IPS DF 4.7 (cell line): ENCODE measurements around the gene TRIM31.
"Not testable (repeated sequence)": the region's sequence is repeated elsewhere in the genome, so short reads cannot be mapped to it uniquely, and the experiment has no call there.

Source experiments
- DNase-seq: peaks from one replicate; pipeline ENCODE4 v3.0.0-alpha.2; 2013; ENCODE audit warnings: low spot score; ENCODE audit errors: extremely low read depth

TRIM31 gene

GRCh38 chr6:30118691-30119090, 5.8 kb upstream of the TRIM31 start:
- DNase-seq, result not testable (repeated sequence)

GRCh38 chr6:30116724-30117123, 3.8 kb upstream of the TRIM31 start:
- DNase-seq, result no peak

DNA sequence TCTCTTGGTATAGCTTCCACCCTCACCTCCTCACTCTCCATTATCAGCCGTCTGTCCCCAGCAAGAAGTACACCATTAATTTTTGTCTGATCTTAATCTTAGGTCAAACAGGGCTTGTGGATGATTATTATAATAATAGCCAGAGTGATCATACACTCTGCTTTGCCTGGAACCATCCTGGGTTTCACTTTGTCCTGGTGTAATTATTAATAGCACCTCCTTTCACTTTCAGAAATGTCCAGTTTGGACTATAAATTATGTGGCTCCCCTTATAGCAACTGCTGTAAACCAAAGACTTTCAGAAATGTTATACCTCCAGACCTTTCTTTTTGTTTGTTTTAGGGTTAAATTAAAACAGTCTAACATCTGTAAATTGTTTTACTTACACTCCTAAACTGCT, 951 bp upstream of the TRIM31 start:
- no peak for DNase-seq

- DNase-seq, result no peak
Measured at GRCh38 chr6:30112402-30112994, 392 bp downstream of the TRIM31 start.

DNA sequence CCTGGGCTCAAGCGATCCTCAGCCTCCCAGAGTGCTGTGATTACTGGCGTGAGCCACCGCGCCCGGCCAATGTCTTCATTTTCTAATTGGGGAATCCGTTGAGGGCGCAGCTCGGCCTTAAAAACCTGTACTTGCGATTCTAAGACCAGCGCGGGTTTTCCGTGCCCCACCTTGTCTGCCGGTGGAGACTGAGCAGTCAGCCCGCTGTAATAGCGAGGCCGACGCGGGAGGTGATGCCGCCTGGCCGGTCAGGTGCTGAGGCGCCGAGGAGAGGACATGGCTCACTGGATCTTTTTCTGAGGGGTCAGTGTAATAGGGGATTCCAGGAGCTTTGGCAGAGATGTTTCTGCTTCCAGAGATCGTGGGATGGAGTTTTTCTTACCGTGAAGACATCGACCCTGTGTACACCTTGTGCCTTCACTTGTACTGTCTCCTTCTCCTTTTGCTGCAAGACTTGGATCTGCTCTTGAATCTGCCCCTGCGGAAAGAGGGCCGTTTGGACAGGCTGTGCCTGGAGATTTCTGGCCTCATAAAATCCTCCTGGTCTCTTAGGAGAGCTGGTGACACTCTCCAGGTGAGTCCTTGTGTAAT, 1.5 kb downstream of the TRIM31 start:
- no peak for DNase-seq

GRCh38 chr6:30104661-30105060, 8.2 kb downstream of the TRIM31 start:
- DNase-seq, result no peak

GRCh38 chr6:30103872-30104179, 9.1 kb downstream of the TRIM31 start:
- DNase-seq, result no peak

DNA sequence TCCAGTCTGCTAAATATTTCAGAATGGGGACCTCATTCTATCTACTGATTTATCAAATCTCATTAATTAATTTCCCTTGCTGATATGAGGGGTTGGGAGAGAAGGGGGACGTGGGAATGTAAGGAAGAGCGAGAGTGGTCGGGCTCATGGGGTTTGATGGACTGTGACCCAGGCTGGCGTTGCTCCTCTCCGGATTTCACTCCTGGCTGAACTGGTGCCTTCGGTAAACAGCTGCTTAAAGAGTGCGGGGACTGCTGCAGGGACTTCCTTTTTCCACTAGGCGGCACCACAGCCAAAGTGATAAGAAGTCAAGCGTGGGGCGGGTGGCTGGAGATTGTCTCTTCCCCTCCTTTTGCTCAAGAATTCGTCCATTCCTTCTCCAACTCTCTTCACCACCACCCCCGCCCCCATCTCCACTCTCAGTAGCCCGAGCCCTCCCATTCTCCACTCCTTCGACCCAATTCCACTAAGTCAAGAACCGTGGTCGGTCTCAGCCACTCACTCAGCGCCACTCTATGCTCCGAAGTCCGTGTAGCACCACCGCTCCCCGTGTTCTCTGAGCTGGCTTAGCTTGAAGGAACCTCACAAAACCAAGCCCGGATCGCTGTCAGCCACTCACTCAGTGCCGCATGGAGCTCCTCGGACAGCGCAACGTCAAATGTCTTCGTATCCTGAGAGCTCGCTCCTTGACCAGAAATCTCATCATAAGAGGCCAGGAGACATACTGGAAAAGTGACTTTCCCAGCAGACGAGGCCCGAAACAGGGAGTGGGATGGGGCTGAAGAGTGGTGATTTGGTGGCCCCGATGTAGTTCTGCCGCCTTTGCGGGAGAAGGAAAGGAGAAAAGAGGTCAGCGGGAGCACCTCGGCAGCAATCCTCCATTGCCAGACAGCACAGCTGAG, 9.7 kb downstream of the TRIM31 start:
- DNase-seq, result no peak

DNA sequence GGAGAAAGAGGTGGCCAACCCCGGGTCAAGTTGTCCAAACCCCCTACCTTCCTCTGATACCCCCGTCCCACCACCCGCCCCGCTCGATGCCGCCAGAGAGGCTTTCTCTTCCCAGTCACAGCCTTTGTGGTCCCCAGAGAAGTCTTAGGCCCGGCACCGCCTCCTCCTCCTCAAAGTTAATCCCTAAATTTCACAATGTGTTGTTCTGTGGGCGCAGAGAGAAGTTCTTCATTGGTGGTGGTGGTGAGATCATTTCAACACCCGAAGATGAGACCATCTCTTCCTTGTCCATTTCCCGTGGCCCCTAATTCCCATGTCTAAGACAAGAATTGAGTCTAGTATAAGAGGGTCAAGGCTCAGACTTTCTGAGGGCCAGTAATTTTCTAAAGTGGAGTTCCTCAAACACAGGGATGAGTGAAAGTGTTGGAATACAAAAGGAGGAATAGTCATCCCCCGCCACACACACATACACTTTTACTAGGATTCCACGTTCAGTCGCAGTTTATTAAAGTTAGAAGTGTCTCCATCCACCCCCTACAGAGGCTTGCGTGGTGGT, 10.4 kb downstream of the TRIM31 start:
- no peak for DNase-seq

DNA sequence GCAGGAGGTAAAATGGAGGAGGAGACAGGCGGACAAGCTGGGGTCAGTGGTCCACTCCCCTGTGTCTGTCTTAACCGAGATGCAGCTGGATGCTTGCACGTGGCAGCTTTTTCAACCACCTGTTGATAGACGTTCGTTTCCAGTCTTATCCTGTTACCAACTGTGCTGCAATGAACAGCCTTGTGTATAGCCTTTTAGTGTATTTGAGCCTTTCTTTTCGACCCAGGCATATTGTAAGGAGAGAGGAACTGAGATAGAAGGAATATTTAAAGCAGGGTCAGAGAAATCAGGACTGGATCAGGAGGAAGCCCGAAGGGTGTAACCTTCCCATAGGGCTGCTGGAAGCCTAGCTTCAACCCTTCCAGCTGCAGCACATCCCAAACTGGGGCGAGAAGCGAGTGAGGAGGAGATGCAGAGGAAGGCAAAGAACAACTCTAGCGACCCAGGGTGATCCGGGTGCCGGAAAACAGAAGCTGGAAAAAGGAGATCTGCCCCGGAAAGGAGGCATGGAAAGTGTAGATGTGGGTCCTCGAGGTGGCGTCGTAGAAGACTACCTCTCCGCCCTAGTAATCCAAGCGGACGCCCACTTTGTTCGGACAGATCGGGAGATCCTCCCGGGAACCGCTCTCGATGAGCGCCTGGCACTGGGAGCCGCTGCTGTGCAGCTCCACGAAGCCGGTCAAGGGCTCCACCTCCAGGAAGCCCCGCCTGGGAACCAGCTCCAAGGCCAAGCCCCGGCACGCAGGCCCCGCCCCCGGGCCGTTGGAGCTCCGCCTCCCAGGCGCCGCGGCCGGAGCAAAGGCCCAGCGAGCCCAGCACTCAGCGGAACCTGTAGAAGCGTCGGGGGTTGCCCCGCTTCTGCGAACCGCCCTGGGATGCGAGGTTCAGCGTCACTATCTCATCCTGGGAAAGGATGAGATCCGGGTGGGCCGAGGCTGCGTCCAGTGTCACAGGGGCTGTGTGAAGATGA, 11.2 kb downstream of the TRIM31 start:
- DNase-seq, result no peak

- no peak for DNase-seq
Measured at GRCh38 chr6:30100585-30101443, 12.1 kb downstream of the TRIM31 start.

GRCh38 chr6:30100154-30100553, 12.7 kb downstream of the TRIM31 start:
- no peak for DNase-seq

- DNase-seq, result no peak
Measured at GRCh38 chr6:30097902-30098768, 14.8 kb downstream of the TRIM31 start.

DNA sequence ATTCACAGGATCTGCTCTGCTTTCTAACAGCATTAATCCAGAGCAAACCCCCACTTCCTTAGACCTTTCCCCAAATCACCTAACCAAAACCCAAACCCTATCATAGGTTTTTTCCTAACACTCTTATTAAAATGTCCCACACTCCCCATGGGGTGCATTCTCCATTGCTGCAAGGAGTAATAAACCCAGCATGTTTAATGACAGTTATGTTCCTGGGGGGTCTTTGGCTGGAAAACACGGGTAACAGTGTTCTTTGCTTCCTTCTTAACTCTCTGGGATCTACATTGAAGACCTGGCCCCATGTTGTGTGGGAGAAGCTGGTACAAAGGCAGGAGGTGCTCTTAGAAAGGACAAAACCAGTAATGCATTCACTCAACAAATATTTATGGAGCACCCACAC, 16.1 kb downstream of the TRIM31 start:
- DNase-seq, result no peak

GRCh38 chr6:30093951-30094661, 18.8 kb downstream of the TRIM31 start:
- DNase-seq, result no peak

DNA sequence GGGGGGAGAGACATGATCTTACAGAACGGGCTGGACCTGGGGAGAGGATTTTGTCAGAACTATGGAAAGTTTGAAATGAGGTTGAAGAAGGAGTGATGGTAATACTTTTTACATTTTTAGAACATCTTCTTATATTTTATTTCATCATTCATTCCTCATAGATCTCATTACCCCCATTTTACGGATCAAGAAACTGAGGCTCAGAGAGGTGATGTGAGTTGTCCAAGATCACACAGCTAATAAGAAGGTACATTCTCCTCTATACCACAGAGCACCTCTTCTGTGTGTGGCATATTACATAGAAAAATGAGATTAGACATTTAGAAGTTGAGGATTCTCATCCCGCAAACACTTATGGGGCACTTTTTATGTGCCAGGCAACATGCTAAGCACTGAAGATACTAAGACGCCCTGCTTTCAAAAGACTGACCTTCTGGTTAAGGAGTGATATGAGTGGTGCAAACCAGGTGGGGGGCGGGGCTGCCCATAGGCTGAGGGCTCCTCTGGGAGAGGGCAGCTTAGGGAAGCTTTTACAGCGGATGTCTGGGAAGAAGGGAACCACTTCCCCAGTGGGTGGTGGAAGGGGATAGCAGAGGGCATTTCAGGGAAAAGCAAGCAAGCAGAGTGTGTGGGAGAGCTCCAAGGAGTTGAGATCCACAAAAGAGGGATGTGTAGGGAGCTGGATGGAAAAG, 19.9 kb downstream of the TRIM31 start:
- DNase-seq, result no peak

GRCh38 chr6:30091577-30092381, 21.1 kb downstream of the TRIM31 start:
- DNase-seq, result no peak
